GM12878 (cell line): Measurements from ENCODE around the gene MYCBP2. TPM values are rescaled to one million over a fixed set of nuclear protein-coding genes. Genes with fewer than 3 reads are reported as not detected.
A peak's percentile ranks its signal among the peaks of the same experiment; 100 is the strongest.

Experiments used
- ASH2L ChIP-seq: fragments of 300-600, 200-600 bp; sonication (generic); IDR thresholded peaks from 2 replicates; pipeline ENCODE4 v1.6.1; 2017; ENCODE audit warnings: low read depth, mild to moderate bottlenecking, borderline replicate concordance
- ATF7 ChIP-seq: fragments of 450-650 bp; IDR thresholded peaks from 2 replicates; pipeline ENCODE4 v1.6.1; 2016; ENCODE audit warnings: low read depth, mild to moderate bottlenecking
- CBFB ChIP-seq: IDR thresholded peaks from 2 replicates; pipeline ENCODE4 v1.6.1; 2016; ENCODE audit warnings: antibody characterized with exemption, low read depth
- CBX3 ChIP-seq: fragments of 200-600 bp; sonication (generic); IDR thresholded peaks from 2 replicates; pipeline ENCODE4 v1.6.1; 2016; ENCODE audit warnings: low read depth, borderline replicate concordance
- CREM ChIP-seq: IDR thresholded peaks from 2 replicates; pipeline ENCODE4 v1.6.1; 2014; ENCODE audit warnings: antibody characterized with exemption, low read depth
- E2F4 ChIP-seq: IDR thresholded peaks from 2 replicates; pipeline ENCODE4 v1.6.1; 2012; ENCODE audit warnings: low read depth, low read length, improper control_type of control experiment
- ESRRA ChIP-seq: IDR thresholded peaks from 2 replicates; pipeline ENCODE4 v1.6.1; 2012; ENCODE audit warnings: mild to moderate bottlenecking, low read length, improper control_type of control experiment
- EZH2 ChIP-seq: IDR thresholded peaks from 2 replicates; pipeline ENCODE4 v1.6.1; 2012; ENCODE audit warnings: low read depth, mild to moderate bottlenecking, control low read depth, inconsistent platforms, low read length, borderline replicate concordance; ENCODE audit not compliant: control insufficient read depth
- FOS ChIP-seq: IDR thresholded peaks from 3 replicates; pipeline ENCODE4 v1.6.1; 2011; ENCODE audit warnings: borderline replicate concordance; ENCODE audit not compliant: insufficient read length; ENCODE audit errors: extremely low read depth
- HSF1 ChIP-seq: fragments of 150-350 bp; IDR thresholded peaks from 2 replicates; pipeline ENCODE4 v1.6.1; 2014; ENCODE audit warnings: mild to moderate bottlenecking, low read depth, low read length
- IKZF2 ChIP-seq, 2 experiments: fragments of 450-650 bp; IDR thresholded peaks; 2 replicates each; pipeline ENCODE4 v1.6.1; 2017; ENCODE audit warnings: mild to moderate bottlenecking in 2 of 2, moderate library complexity in 2 of 2
- KAT2A ChIP-seq: conservative IDR thresholded peaks from 2 replicates; pipeline ENCODE4 v1.6.1; 2011; ENCODE audit warnings: low read depth, low read length; ENCODE audit not compliant: control insufficient read depth
- KDM1A ChIP-seq: fragments of 200-600 bp; sonication (generic); IDR thresholded peaks from 2 replicates; pipeline ENCODE4 v1.6.1; 2016; ENCODE audit warnings: borderline replicate concordance
- MXI1 ChIP-seq: fragments of 150-350 bp; IDR thresholded peaks from 2 replicates; pipeline ENCODE4 v1.6.1; 2011; ENCODE audit warnings: low read depth, mild to moderate bottlenecking, inconsistent platforms, low read length, improper control_type of control experiment
- MYB ChIP-seq: fragments of 150-350 bp; IDR thresholded peaks from 2 replicates; pipeline ENCODE4 v1.6.1; 2014; ENCODE audit warnings: mild to moderate bottlenecking, low read depth, low read length, borderline replicate concordance
- NFXL1 ChIP-seq: fragments of 450-650 bp; IDR thresholded peaks from 2 replicates; pipeline ENCODE4 v1.6.1; 2017; ENCODE audit warnings: antibody characterized with exemption, mild to moderate bottlenecking, borderline replicate concordance
- NR2C1 ChIP-seq: fragments of 450-650 bp; IDR thresholded peaks from 2 replicates; pipeline ENCODE4 v1.6.1; 2017; ENCODE audit warnings: antibody characterized with exemption, mild to moderate bottlenecking, moderate library complexity
- PAX8 ChIP-seq: fragments of 450-650 bp; IDR thresholded peaks from 2 replicates; pipeline ENCODE4 v1.6.1; 2017; ENCODE audit warnings: mild to moderate bottlenecking, moderate library complexity
- POLR2A ChIP-seq: IDR thresholded peaks from 2 replicates; pipeline ENCODE4 v1.6.1; 2011; ENCODE audit warnings: low read depth, mild to moderate bottlenecking, low read length
- SUZ12 ChIP-seq: fragments of 200-600 bp; sonication (generic); IDR thresholded peaks from one replicate; pipeline ENCODE4 v1.6.1; 2018; ENCODE audit warnings: antibody characterized with exemption, mild to moderate bottlenecking; ENCODE audit not compliant: unreplicated experiment
- USF2 ChIP-seq: IDR thresholded peaks from 2 replicates; pipeline ENCODE4 v1.6.1; 2011; ENCODE audit warnings: low read depth, low read length, improper control_type of control experiment, borderline replicate concordance
- ZNF24 ChIP-seq: fragments of 450-650 bp; IDR thresholded peaks from 2 replicates; pipeline ENCODE4 v1.6.1; 2017; ENCODE audit warnings: antibody characterized with exemption, mild to moderate bottlenecking
- ZNF687 ChIP-seq: fragments of 450-650 bp; IDR thresholded peaks from 2 replicates; pipeline ENCODE4 v1.6.1; 2017; ENCODE audit warnings: mild to moderate bottlenecking, moderate library complexity
- ZSCAN29 ChIP-seq: fragments of 450-650 bp; IDR thresholded peaks from 2 replicates; pipeline ENCODE4 v1.6.1; 2017; ENCODE audit warnings: mild to moderate bottlenecking, moderate library complexity
- polyA plus RNA-seq, 11 experiments: library from polyadenylated mRNA; depleted of rRNA in 4 of 11; unstranded in 6 of 11; stranded (reverse) in 5 of 11; fragments of >200 nt; fragmentation: Nextera tagmentation in 4 of 11; fragmentation: Illumina TruSeq in 1 of 11; extraction: Ambion mirVana in 4 of 11; extraction: Trizol in 1 of 11; gene quantifications; 1 replicate in 1 of 11; 2 replicates in 10 of 11; pipeline versions ENCODE4 v1.2.1 to v1.2.3, GENCODE V29; 2011 to 2016; ENCODE audit warnings: inconsistent platforms in 2 of 11, missing spikeins in 2 of 11, low read depth in 1 of 11
- total RNA-seq, 4 experiments: library from RNA; depleted of rRNA in 3 of 4; stranded (reverse); fragments of >200 nt in 3 of 4; fragmentation: Illumina TruSeq in 1 of 4; extraction: Trizol in 1 of 4; gene quantifications; 2 replicates each; pipeline versions ENCODE4 v1.2.1 to v1.2.3, GENCODE V29; 2013 to 2021

The MYCBP2 gene
- total and polyA plus RNA-seq, 10 of the 15 experiments (the other 5 are each of a cell fraction or from before 2014, with no cell fraction given) = 51.9 to 152 (median 98.2) TPM

- TF ChIP-seq ATF7 = peak; percentile 97
- no peak for TF ChIP-seq PAX8
- TF ChIP-seq SUZ12 = no peak
- TF ChIP-seq HSF1 = no peak
- no peak for TF ChIP-seq ASH2L
- no peak for TF ChIP-seq ZSCAN29
- no peak for TF ChIP-seq CBFB
- TF ChIP-seq KAT2A = no peak
- TF ChIP-seq MYB = no peak
- TF ChIP-seq ZNF687 = peak; percentile 86
- no peak for TF ChIP-seq EZH2
- peak; percentile 77 for TF ChIP-seq CREM
- TF ChIP-seq USF2 = no peak
- TF ChIP-seq MXI1 = no peak
- peak; percentile 68 to 77 for TF ChIP-seq IKZF2 (IDR thresholded peaks at IDR 0.05)
- 0 out of 2 replicates have a peak, but pooled peaks have one; percentile 53 for TF ChIP-seq ZNF24
- no peak for TF ChIP-seq NR2C1
- TF ChIP-seq ESRRA = no peak
- no peak for TF ChIP-seq POLR2A
- TF ChIP-seq KDM1A = no peak
- no peak for TF ChIP-seq NFXL1
- no peak for TF ChIP-seq FOS
- TF ChIP-seq E2F4 = no peak
- no peak for TF ChIP-seq CBX3
Measured at GRCh38 chr13:77339408-77339807, 12.5 kb upstream of the MYCBP2 start (continued).
